ENCODE data around the gene TXNIP. TPM values are rescaled to one million over a fixed set of nuclear protein-coding genes. Genes with fewer than 3 reads are reported as not detected.

Gene TXNIP, protein sequence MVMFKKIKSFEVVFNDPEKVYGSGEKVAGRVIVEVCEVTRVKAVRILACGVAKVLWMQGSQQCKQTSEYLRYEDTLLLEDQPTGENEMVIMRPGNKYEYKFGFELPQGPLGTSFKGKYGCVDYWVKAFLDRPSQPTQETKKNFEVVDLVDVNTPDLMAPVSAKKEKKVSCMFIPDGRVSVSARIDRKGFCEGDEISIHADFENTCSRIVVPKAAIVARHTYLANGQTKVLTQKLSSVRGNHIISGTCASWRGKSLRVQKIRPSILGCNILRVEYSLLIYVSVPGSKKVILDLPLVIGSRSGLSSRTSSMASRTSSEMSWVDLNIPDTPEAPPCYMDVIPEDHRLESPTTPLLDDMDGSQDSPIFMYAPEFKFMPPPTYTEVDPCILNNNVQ
- total RNA-seq = 100 to 1,000 TPM; 618 to 736 TPM

DNA sequence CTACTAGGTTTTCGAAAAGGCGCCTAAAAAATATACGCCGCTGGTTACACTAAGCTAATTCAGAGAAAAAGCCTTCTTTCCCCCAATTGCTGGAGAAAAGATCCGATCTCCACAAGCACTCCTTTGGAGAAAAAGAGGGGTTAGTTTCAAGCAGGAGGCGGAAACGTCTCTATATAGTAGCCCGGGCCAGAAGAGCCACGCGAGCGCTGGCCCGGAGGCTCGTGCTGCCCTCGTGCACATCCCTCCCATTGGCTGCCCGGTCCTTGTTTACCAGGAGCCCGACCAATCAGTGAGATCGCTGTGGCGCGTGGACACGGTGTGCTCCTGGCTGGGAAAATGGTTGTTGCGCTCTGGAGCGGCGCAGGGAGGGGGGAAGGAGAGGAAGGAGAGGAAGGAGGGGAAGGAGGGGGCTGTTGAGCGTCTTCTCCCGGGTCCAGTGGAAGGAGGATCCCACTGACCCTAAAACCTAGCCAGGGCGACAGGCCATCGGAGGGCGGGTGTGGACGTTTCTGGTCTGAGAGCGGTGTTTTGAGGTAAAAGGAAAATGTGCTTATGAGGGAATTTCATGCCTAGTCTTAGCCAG is at the start of gene TXNIP:
Gene TXNIP, minus strand, starts transcription at position 147 of the 583 bp plus-strand sequence. CDS start 313 bp downstream, outside the sequence.
- peak; percentile 100 for DNase-seq (ENCODE audit: low spot score)
- TF ChIP-seq POLR2A (IDR thresholded peaks at IDR 0.05) (peak; percentile 88), POLR2AphosphoS5 (IDR thresholded peaks at IDR 0.05) (peak; percentile 100)
- TF ChIP-seq, protein P1, sequence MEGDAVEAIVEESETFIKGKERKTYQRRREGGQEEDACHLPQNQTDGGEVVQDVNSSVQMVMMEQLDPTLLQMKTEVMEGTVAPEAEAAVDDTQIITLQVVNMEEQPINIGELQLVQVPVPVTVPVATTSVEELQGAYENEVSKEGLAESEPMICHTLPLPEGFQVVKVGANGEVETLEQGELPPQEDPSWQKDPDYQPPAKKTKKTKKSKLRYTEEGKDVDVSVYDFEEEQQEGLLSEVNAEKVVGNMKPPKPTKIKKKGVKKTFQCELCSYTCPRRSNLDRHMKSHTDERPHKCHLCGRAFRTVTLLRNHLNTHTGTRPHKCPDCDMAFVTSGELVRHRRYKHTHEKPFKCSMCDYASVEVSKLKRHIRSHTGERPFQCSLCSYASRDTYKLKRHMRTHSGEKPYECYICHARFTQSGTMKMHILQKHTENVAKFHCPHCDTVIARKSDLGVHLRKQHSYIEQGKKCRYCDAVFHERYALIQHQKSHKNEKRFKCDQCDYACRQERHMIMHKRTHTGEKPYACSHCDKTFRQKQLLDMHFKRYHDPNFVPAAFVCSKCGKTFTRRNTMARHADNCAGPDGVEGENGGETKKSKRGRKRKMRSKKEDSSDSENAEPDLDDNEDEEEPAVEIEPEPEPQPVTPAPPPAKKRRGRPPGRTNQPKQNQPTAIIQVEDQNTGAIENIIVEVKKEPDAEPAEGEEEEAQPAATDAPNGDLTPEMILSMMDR (IDR thresholded peaks at IDR 0.05) = peak in 2 of 4 experiments; percentile 9 to 24
- intact Hi-C loops (cut with DNase I) = loop anchor here (2.0 kb wide), 1 partner anchor 16 kb away; no protein-coding TSS in a partner anchor
- H3K27ac ChIP-seq = peak within 1 kb of the TSS; percentile 96 to 97
- H3K27me3 ChIP-seq (replicated peaks; ENCODE audit: insufficient read depth) = no peaks in the 10 kb centered on the region
- H3K4me3 ChIP-seq = peak within 1 kb of the TSS; percentile 48 to 64
- 0% methylated on average over 30 of the region's 30 CpGs for WGBS
- H3K4me1 ChIP-seq (replicated peaks) = peaks cover 10% of the 10 kb centered on the region
- H3K36me3 ChIP-seq = peaks cover 18 to 25% of the 10 kb centered on the region in 2 donors
- no peaks in the 10 kb centered on the region for H3K9me3 ChIP-seq

DNA sequence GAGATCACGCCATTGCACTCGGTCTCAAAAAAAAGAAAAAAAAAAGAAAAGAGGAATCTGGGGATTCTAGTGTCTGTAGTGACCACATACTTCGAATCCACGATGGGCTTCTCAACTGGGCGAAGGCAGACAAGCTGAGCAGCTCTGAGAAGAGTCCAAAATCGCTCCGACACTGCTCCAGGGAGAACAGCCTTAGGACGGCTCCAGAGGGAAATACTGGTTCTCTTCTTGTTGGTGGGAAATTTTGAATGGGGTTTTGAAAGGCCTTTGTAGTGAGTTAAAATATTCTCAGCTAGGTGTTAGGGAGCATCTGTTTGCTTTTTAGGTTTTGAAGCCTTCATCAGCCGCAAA is 43.4 kb upstream of the TXNIP start:
- H3K36me3 ChIP-seq = no peaks in the 10 kb centered on the region
- intact Hi-C loops (cut with DNase I) = loop anchor here (5.0 kb wide), 1 partner anchor 78 kb away; the partner anchor contains the start of genes ANKRD34A and POLR3GL
- no peaks in the 10 kb centered on the region for H3K27me3 ChIP-seq (replicated peaks; ENCODE audit: insufficient read depth)
- H3K4me1 ChIP-seq (replicated peaks) = peaks cover 2% of the 10 kb centered on the region
- WGBS = 35% methylated on average over 9 of the region's 9 CpGs
- TF ChIP-seq, protein P1 (IDR thresholded peaks at IDR 0.05) = no peak
- TF ChIP-seq POLR2A (IDR thresholded peaks at IDR 0.05) (no peak), POLR2AphosphoS5 (IDR thresholded peaks at IDR 0.05) (no peak)
- H3K9me3 ChIP-seq = no peaks in the 10 kb centered on the region
- no peak for DNase-seq (ENCODE audit: low spot score)
- peak overlapping the region; percentile 55 to 60 for H3K4me3 ChIP-seq
- H3K27ac ChIP-seq = peak overlapping the region; percentile 89 to 92

DNA sequence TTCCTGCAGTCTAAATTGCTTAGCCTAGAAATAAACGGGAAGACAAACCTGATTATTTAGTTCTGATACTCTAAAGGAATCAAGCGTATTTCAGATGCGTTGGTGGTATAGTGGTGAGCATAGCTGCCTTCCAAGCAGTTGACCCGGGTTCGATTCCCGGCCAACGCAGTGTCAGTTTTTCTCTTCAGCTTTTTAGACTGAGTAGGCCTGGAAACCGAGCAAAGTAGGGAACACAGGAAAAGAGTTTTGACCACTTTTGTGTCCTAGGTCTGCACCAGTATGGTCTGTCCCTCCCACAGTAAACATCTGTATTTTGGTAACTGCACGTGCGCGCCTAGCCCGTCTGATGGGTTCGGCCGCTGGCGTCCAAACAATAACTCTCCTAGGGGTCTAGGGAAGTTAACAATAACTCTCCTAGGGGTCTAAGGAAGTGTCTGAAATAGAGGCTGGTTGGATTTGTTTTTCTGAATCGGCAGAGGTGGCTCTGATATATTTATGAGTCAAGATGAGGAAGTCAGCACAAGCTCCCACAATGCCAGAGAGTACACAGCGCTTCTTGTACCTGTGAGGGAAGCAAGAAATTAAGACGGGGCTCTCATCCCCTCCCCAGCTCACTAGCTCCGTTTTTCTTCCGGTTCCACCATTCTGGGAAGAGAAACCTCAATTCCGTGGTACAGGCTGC is 40.7 kb upstream of the TXNIP start:
- peak; percentile 70 for DNase-seq (ENCODE audit: low spot score)
- H3K27me3 ChIP-seq (replicated peaks; ENCODE audit: insufficient read depth) = no peaks in the 10 kb centered on the region
- H3K4me3 ChIP-seq = peak overlapping the region; percentile 55 to 60
- H3K27ac ChIP-seq = peak overlapping the region; percentile 89 to 92
- no peaks in the 10 kb centered on the region for H3K9me3 ChIP-seq
- intact Hi-C loops (cut with DNase I) = loop anchor here (5.0 kb wide), 1 partner anchor 75 kb away; the partner anchor contains the start of genes ANKRD34A and POLR3GL
- H3K4me1 ChIP-seq (replicated peaks) = peaks cover 2% of the 10 kb centered on the region
- TF ChIP-seq, protein P1 (IDR thresholded peaks at IDR 0.05) = no peak
- peak; percentile 75 for TF ChIP-seq POLR2AphosphoS5 (IDR thresholded peaks at IDR 0.05)
- under 1% methylated on average over 21 of the region's 21 CpGs for WGBS
- no peaks in the 10 kb centered on the region for H3K36me3 ChIP-seq

DNA sequence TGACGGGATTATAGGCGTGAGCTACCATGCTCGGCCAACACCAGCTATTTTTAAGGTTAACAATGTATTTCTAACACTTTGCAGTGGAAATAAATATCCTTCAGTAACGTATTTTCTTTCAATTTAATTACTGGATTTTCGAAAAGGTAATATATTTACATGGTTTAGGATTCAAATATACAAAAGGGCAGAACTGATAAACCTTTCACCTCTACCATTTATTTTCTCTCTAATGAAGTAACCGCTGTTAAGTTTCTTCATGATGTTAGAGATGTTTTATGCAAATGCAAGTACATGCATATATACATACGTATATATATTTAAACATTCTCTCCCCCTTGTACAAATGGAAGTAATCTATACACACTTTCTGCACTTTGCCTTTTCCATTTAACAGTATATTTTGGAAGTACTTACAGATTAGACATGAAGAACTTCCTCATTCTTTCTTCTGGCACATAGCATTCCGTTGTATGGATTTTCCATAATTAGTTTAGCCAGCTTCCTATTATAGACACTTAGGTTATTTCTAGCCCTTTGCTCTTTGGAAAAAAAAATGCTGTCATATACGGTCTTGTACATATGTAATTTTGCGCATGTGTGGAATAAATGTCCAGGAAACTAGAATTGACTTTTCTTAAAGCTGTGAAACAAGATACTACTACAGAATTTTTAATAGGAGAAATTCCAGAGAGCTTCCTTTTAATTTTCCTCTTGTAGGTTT is 40.0 kb upstream of the TXNIP start:
- Histone ChIP-seq H3K36me3 (no peaks in the 10 kb centered on the region), H3K4me1 (replicated peaks) (peaks cover 2% of the 10 kb centered on the region), H3K9me3 (no peaks in the 10 kb centered on the region), H3K4me3 (peak overlapping the region; percentile 14 to 55), H3K27ac (peak overlapping the region; percentile 89 to 92), H3K27me3 (replicated peaks; ENCODE audit: insufficient read depth) (no peaks in the 10 kb centered on the region)
- intact Hi-C loops (cut with DNase I) = loop anchor here (5.0 kb wide), 1 partner anchor 74 kb away; the partner anchor contains the start of genes ANKRD34A and POLR3GL
- TF ChIP-seq POLR2A (IDR thresholded peaks at IDR 0.05) = no peak
- TF ChIP-seq, protein P1 (IDR thresholded peaks at IDR 0.05) = no peak
- DNase-seq (ENCODE audit: low spot score) = no peak
- 4% methylated on average over 10 of the region's 10 CpGs for WGBS

All from prostate gland (tissue), 2 donors.